SK-N-SH treated with all-trans-retinoic acid at 6 μM for 48 hours (cell line): ENCODE results near the gene PCSK5.

Source experiments
- ARNTL ChIP-seq: fragments of 450-650 bp; formaldehyde crosslinking; IDR thresholded peaks from 2 replicates; pipeline ENCODE4 v1.5.0; 2020; ENCODE audit warnings: low read depth, mild to moderate bottlenecking, moderate library complexity, borderline replicate concordance
- CSDC2 ChIP-seq: fragments of 250-450 bp; sonication (Bioruptor Pico); IDR thresholded peaks from 2 replicates; pipeline ENCODE4 v1.5.0; 2020; ENCODE audit warnings: mild to moderate bottlenecking, moderate library complexity
- OSR1 ChIP-seq: fragments of 250-450 bp; sonication (Bioruptor Pico); IDR thresholded peaks from 2 replicates; pipeline ENCODE4 v1.8.0; 2022; ENCODE audit warnings: moderate library complexity, mild to moderate bottlenecking, inconsistent platforms
- POU6F1 ChIP-seq: fragments of 250-450 bp; sonication (Bioruptor Pico); IDR thresholded peaks from 2 replicates; pipeline ENCODE4 v1.8.0; 2021; ENCODE audit warnings: low read depth, mild to moderate bottlenecking, moderate library complexity, borderline replicate concordance
- RARB ChIP-seq: fragments of 250-450 bp; sonication (Bioruptor Pico); IDR thresholded peaks from 2 replicates; pipeline ENCODE4 v1.8.0; 2021; ENCODE audit warnings: mild to moderate bottlenecking, moderate library complexity
- SNAI2 ChIP-seq: fragments of 250-450 bp; sonication (Bioruptor Pico); IDR thresholded peaks from 2 replicates; pipeline ENCODE4 v1.5.0; 2020; ENCODE audit warnings: mild to moderate bottlenecking, moderate library complexity
- TOX ChIP-seq: fragments of 250-450 bp; sonication (Bioruptor Pico); IDR thresholded peaks from 2 replicates; pipeline ENCODE4 v1.8.0; 2021; ENCODE audit warnings: mild to moderate bottlenecking, moderate library complexity, borderline replicate concordance
- ZC3H10 ChIP-seq: fragments of 250-450 bp; sonication (Bioruptor Pico); IDR thresholded peaks from 2 replicates; pipeline ENCODE4 v1.5.1; 2021; ENCODE audit warnings: mild to moderate bottlenecking, moderate library complexity
- ZNF565 ChIP-seq: fragments of 450-650 bp; formaldehyde crosslinking; conservative IDR thresholded peaks from 2 replicates; pipeline ENCODE4 v1.5.0; 2020; ENCODE audit warnings: low read depth, mild to moderate bottlenecking, moderate library complexity
- ZNF70 ChIP-seq: fragments of 450-650 bp; formaldehyde crosslinking; IDR thresholded peaks from 2 replicates; pipeline ENCODE4 v1.5.0; 2020; ENCODE audit warnings: mild to moderate bottlenecking, moderate library complexity
- ZNF8 ChIP-seq: fragments of 450-650 bp; formaldehyde crosslinking; IDR thresholded peaks from 2 replicates; pipeline ENCODE4 v1.5.0; 2020; ENCODE audit warnings: mild to moderate bottlenecking, moderate library complexity
- TF ChIP-seq, protein P1 (sequence below): fragments of 250-450 bp; sonication (Bioruptor Pico); IDR thresholded peaks from 2 replicates; pipeline ENCODE4 v1.8.0; 2020; ENCODE audit warnings: mild to moderate bottlenecking, moderate library complexity, borderline replicate concordance
- TF ChIP-seq, protein P2 (sequence below): fragments of 250-450 bp; sonication (Bioruptor Pico); IDR thresholded peaks from 2 replicates; pipeline ENCODE4 v1.5.0; 2020; ENCODE audit warnings: mild to moderate bottlenecking, moderate library complexity

GRCh38 chr9:76221423-76221822 lies 330.9 kb downstream of the PCSK5 start:
- TF ChIP-seq OSR1 (CRISPR knock-in tag): no peak
- no peak for TF ChIP-seq ZC3H10 (CRISPR knock-in tag)
- TF ChIP-seq ZNF565 (CRISPR knock-in tag): no peak
- no peak for TF ChIP-seq TOX (CRISPR knock-in tag)
- no peak for TF ChIP-seq POU6F1
- TF ChIP-seq ZNF8 (CRISPR knock-in tag): no peak
- TF ChIP-seq, protein P1, sequence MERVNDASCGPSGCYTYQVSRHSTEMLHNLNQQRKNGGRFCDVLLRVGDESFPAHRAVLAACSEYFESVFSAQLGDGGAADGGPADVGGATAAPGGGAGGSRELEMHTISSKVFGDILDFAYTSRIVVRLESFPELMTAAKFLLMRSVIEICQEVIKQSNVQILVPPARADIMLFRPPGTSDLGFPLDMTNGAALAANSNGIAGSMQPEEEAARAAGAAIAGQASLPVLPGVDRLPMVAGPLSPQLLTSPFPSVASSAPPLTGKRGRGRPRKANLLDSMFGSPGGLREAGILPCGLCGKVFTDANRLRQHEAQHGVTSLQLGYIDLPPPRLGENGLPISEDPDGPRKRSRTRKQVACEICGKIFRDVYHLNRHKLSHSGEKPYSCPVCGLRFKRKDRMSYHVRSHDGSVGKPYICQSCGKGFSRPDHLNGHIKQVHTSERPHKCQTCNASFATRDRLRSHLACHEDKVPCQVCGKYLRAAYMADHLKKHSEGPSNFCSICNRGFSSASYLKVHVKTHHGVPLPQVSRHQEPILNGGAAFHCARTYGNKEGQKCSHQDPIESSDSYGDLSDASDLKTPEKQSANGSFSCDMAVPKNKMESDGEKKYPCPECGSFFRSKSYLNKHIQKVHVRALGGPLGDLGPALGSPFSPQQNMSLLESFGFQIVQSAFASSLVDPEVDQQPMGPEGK (CRISPR knock-in tag): no peak
- TF ChIP-seq SNAI2: no peak
- TF ChIP-seq RARB: no peak
- TF ChIP-seq, protein P2, sequence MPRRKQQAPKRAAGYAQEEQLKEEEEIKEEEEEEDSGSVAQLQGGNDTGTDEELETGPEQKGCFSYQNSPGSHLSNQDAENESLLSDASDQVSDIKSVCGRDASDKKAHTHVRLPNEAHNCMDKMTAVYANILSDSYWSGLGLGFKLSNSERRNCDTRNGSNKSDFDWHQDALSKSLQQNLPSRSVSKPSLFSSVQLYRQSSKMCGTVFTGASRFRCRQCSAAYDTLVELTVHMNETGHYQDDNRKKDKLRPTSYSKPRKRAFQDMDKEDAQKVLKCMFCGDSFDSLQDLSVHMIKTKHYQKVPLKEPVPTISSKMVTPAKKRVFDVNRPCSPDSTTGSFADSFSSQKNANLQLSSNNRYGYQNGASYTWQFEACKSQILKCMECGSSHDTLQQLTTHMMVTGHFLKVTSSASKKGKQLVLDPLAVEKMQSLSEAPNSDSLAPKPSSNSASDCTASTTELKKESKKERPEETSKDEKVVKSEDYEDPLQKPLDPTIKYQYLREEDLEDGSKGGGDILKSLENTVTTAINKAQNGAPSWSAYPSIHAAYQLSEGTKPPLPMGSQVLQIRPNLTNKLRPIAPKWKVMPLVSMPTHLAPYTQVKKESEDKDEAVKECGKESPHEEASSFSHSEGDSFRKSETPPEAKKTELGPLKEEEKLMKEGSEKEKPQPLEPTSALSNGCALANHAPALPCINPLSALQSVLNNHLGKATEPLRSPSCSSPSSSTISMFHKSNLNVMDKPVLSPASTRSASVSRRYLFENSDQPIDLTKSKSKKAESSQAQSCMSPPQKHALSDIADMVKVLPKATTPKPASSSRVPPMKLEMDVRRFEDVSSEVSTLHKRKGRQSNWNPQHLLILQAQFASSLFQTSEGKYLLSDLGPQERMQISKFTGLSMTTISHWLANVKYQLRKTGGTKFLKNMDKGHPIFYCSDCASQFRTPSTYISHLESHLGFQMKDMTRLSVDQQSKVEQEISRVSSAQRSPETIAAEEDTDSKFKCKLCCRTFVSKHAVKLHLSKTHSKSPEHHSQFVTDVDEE (CRISPR knock-in tag): no peak
- TF ChIP-seq ZNF70: no peak
- TF ChIP-seq ARNTL (CRISPR knock-in tag): no peak
- no peak for TF ChIP-seq CSDC2 (CRISPR knock-in tag)
